ENCODE results near the gene RFK. TPM values are rescaled to one million over a fixed set of nuclear protein-coding genes. Genes with fewer than 3 reads are reported as not detected.

The RFK gene
- total and polyA plus RNA-seq, 2 of the 13 experiments (the other 11 are each of a cell fraction or from before 2014, with no cell fraction given) = 18.2 to 37.2 TPM

GRCh38 chr9:76374783-76375559, 19.3 kb downstream of the RFK start (continued):
- TF ChIP-seq KIAA2018 (CRISPR knock-in tag; IDR thresholded peaks at IDR 0.05; ENCODE audit: borderline replicate concordance) = no peak
- TF ChIP-seq ZNF746 (CRISPR knock-in tag; IDR thresholded peaks at IDR 0.05) = no peak
- no peak for TF ChIP-seq GPBP1L1 (CRISPR knock-in tag; IDR thresholded peaks at IDR 0.05)
- TF ChIP-seq MZF1 (CRISPR knock-in tag; IDR thresholded peaks at IDR 0.05; ENCODE audit: borderline replicate concordance) = no peak
- TF ChIP-seq ATF3 (CRISPR knock-in tag; IDR thresholded peaks at IDR 0.05) = 0 out of 2 replicates have a peak, but pooled peaks have one; percentile 26
- TF ChIP-seq CREB3 (CRISPR knock-in tag; IDR thresholded peaks at IDR 0.05) = no peak
- 0 out of 2 replicates have a peak, but pooled peaks have one; percentile 28 for TF ChIP-seq ZGPAT (CRISPR knock-in tag; IDR thresholded peaks at IDR 0.05)
- TF ChIP-seq ZNF549 (CRISPR knock-in tag; IDR thresholded peaks at IDR 0.05) = no peak
- TF ChIP-seq ZNF251 (CRISPR knock-in tag; IDR thresholded peaks at IDR 0.05) = no peak
- TF ChIP-seq ZNF576 (CRISPR knock-in tag; IDR thresholded peaks at IDR 0.05) = no peak
- no peak for TF ChIP-seq MAF1 (CRISPR knock-in tag; IDR thresholded peaks at IDR 0.05; ENCODE audit: borderline replicate concordance)
- no peak for TF ChIP-seq ZC3H4 (CRISPR knock-in tag; IDR thresholded peaks at IDR 0.05; ENCODE audit: borderline replicate concordance)
- TF ChIP-seq ZNF367 (CRISPR knock-in tag; IDR thresholded peaks at IDR 0.05; ENCODE audit: borderline replicate concordance) = no peak
- TF ChIP-seq MED1 (CRISPR knock-in tag; IDR thresholded peaks at IDR 0.05) = no peak
- TF ChIP-seq FOXA1 (IDR thresholded peaks at IDR 0.05) = no peak
- peak; percentile 92 for TF ChIP-seq FOXA1 (CRISPR knock-in tag; IDR thresholded peaks at IDR 0.05)
- no peak for TF ChIP-seq CC2D1A (CRISPR knock-in tag; IDR thresholded peaks at IDR 0.05)

Measured in HepG2 (cell line).